ENCODE results near the gene STAG1.

GRCh38 chr3:136505676-136506075, 246.5 kb downstream of the STAG1 start:
- TF ChIP-seq POLR2AphosphoS5 (IDR thresholded peaks at IDR 0.05; ENCODE audit: low read depth): no peak
- TF ChIP-seq CTCF (IDR thresholded peaks at IDR 0.05; ENCODE audit: insufficient read depth, low read length): no peak
- TF ChIP-seq REST (IDR thresholded peaks at IDR 0.05; ENCODE audit: insufficient replicate concordance, low read depth): no peak
- TF ChIP-seq GABPA (IDR thresholded peaks at IDR 0.05; ENCODE audit: low read depth): no peak
- TF ChIP-seq SPI1 (IDR thresholded peaks at IDR 0.05; ENCODE audit: borderline replicate concordance, low read depth): no peak
